Measurements from ENCODE around the gene TBC1D10B.
"Not testable (repeated sequence)": the region's sequence is repeated elsewhere in the genome, so short reads cannot be mapped to it uniquely, and the experiment has no call there.

GRCh38 chr16:30338715-30339114 is 31.6 kb downstream of the TBC1D10B start:
- not testable (repeated sequence) for TF ChIP-seq EZH2 (IDR thresholded peaks at IDR 0.05; ENCODE audit: low read depth, low read length, severe bottlenecking); HDAC2 (IDR thresholded peaks at IDR 0.05; ENCODE audit: borderline replicate concordance in 1 of 2, low read depth in 2 of 2, low read length in 2 of 2); MAX (IDR thresholded peaks at IDR 0.05); EGR1 (IDR thresholded peaks at IDR 0.05; ENCODE audit: borderline replicate concordance, low read depth, low read length); CHD1 (IDR thresholded peaks at IDR 0.05; ENCODE audit: low read depth, low read length)
- TF ChIP-seq, protein P1, sequence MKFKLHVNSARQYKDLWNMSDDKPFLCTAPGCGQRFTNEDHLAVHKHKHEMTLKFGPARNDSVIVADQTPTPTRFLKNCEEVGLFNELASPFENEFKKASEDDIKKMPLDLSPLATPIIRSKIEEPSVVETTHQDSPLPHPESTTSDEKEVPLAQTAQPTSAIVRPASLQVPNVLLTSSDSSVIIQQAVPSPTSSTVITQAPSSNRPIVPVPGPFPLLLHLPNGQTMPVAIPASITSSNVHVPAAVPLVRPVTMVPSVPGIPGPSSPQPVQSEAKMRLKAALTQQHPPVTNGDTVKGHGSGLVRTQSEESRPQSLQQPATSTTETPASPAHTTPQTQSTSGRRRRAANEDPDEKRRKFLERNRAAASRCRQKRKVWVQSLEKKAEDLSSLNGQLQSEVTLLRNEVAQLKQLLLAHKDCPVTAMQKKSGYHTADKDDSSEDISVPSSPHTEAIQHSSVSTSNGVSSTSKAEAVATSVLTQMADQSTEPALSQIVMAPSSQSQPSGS (IDR thresholded peaks at IDR 0.05; ENCODE audit: low read length), result not testable (repeated sequence)
- TF ChIP-seq, protein P2, sequence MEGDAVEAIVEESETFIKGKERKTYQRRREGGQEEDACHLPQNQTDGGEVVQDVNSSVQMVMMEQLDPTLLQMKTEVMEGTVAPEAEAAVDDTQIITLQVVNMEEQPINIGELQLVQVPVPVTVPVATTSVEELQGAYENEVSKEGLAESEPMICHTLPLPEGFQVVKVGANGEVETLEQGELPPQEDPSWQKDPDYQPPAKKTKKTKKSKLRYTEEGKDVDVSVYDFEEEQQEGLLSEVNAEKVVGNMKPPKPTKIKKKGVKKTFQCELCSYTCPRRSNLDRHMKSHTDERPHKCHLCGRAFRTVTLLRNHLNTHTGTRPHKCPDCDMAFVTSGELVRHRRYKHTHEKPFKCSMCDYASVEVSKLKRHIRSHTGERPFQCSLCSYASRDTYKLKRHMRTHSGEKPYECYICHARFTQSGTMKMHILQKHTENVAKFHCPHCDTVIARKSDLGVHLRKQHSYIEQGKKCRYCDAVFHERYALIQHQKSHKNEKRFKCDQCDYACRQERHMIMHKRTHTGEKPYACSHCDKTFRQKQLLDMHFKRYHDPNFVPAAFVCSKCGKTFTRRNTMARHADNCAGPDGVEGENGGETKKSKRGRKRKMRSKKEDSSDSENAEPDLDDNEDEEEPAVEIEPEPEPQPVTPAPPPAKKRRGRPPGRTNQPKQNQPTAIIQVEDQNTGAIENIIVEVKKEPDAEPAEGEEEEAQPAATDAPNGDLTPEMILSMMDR (IDR thresholded peaks at IDR 0.05; ENCODE audit: control extremely low read depth in 1 of 3, insufficient read depth in 1 of 3, low read depth in 1 of 3, low read length in 3 of 3), result not testable (repeated sequence)
